Trophoblast cell (in vitro differentiated cells and primary cell): Measurements from ENCODE around the gene FBXL5.

Experiments used
- DNase-seq, 2 donors: peaks; one replicate each; pipeline ENCODE4 v3.0.0-alpha.2; 2016
- H2AFZ ChIP-seq: 2 replicates; pipeline ENCODE4 v1.6.1; 2013; ENCODE audit warnings: low read length, moderate library complexity, mild to moderate bottlenecking; ENCODE audit not compliant: insufficient read depth, poor library complexity
- H2AK5ac ChIP-seq: 2 replicates; pipeline ENCODE4 v1.6.1; 2013; ENCODE audit warnings: mild to moderate bottlenecking, low read length
- H2BK120ac ChIP-seq: 2 replicates; pipeline ENCODE4 v1.6.1; 2013; ENCODE audit warnings: low read length, mild to moderate bottlenecking, moderate library complexity; ENCODE audit not compliant: insufficient read depth, poor library complexity
- H2BK12ac ChIP-seq: 2 replicates; pipeline ENCODE4 v1.6.1; 2013; ENCODE audit warnings: mild to moderate bottlenecking, low read length, moderate library complexity
- H2BK5ac ChIP-seq: 2 replicates; pipeline ENCODE4 v1.6.1; 2013; ENCODE audit warnings: low read length, low read depth, moderate library complexity, mild to moderate bottlenecking; ENCODE audit not compliant: poor library complexity
- H3K14ac ChIP-seq: 2 replicates; pipeline ENCODE4 v1.6.1; 2013; ENCODE audit warnings: mild to moderate bottlenecking, low read length
- H3K18ac ChIP-seq: 2 replicates; pipeline ENCODE4 v1.6.1; 2013; ENCODE audit warnings: mild to moderate bottlenecking, low read length
- H3K23ac ChIP-seq: 2 replicates; pipeline ENCODE4 v1.6.1; 2013; ENCODE audit warnings: low read length
- H3K27ac ChIP-seq: 2 replicates; pipeline ENCODE4 v1.5.1; 2013; ENCODE audit warnings: low read depth, mild to moderate bottlenecking, inconsistent platforms, low read length, moderate library complexity
- H3K27me3 ChIP-seq: 2 replicates; pipeline ENCODE4 v1.6.1; 2013; ENCODE audit warnings: inconsistent platforms, mild to moderate bottlenecking, low read length, moderate library complexity; ENCODE audit not compliant: insufficient read depth
- H3K36me3 ChIP-seq, 2 experiments: 1 replicate in 1 of 2; 2 replicates in 1 of 2; pipeline ENCODE4 v1.6.1; 2013; ENCODE audit warnings: low read length in 2 of 2, mild to moderate bottlenecking in 2 of 2, moderate library complexity in 1 of 2; ENCODE audit not compliant: insufficient read depth in 2 of 2, control insufficient read depth in 1 of 2
- H3K4ac ChIP-seq: 2 replicates; pipeline ENCODE4 v1.6.1; 2013; ENCODE audit warnings: low read depth, mild to moderate bottlenecking, low read length, moderate library complexity
- H3K4me1 ChIP-seq, 2 experiments: 1 replicate in 1 of 2; 2 replicates in 1 of 2; pipeline ENCODE4 v1.6.1; 2013; ENCODE audit warnings: low read length in 2 of 2, mild to moderate bottlenecking in 2 of 2, moderate library complexity in 1 of 2; ENCODE audit not compliant: insufficient read depth in 2 of 2, control insufficient read depth in 1 of 2
- H3K4me2 ChIP-seq: 2 replicates; pipeline ENCODE4 v1.6.1; 2013; ENCODE audit warnings: inconsistent platforms, mild to moderate bottlenecking, low read length, moderate library complexity
- H3K4me3 ChIP-seq: 2 replicates; pipeline ENCODE4 v1.5.1; 2013; ENCODE audit warnings: mild to moderate bottlenecking, low read depth, low read length, inconsistent platforms
- H3K79me1 ChIP-seq: one replicate; pipeline ENCODE4 v1.6.1; 2013; ENCODE audit warnings: low read length
- H3K79me2 ChIP-seq: 2 replicates; pipeline ENCODE4 v1.6.1; 2013; ENCODE audit warnings: low read length, mild to moderate bottlenecking; ENCODE audit not compliant: control insufficient read depth, insufficient read depth, poor library complexity
- H3K9ac ChIP-seq: 2 replicates; pipeline ENCODE4 v1.6.1; 2013; ENCODE audit warnings: mild to moderate bottlenecking, low read length
- H3K9me3 ChIP-seq: 2 replicates; pipeline ENCODE4 v1.6.1; 2013; ENCODE audit warnings: low read depth, mild to moderate bottlenecking, control low read depth, inconsistent platforms, low read length; ENCODE audit not compliant: insufficient read depth
- H4K12ac ChIP-seq: 2 replicates; pipeline ENCODE4 v1.6.1; 2013; ENCODE audit warnings: low read depth, mild to moderate bottlenecking, low read length, moderate library complexity
- H4K8ac ChIP-seq: 2 replicates; pipeline ENCODE4 v1.6.1; 2013; ENCODE audit warnings: low read depth, mild to moderate bottlenecking, low read length, moderate library complexity
- H4K91ac ChIP-seq: one replicate; pipeline ENCODE4 v1.6.1; 2013; ENCODE audit warnings: low read depth, mild to moderate bottlenecking, low read length, moderate library complexity
- WGBS: extraction: QIAGEN DNeasy Blood & Tissue Kit; methylation state at CpG from one replicate; pipeline ENCODE4 v1.1.7; 2013; ENCODE audit warnings: missing lambda C conversion rate; ENCODE audit not compliant: insufficient read length, insufficient coverage; ENCODE audit errors: extremely low coverage; 5-methylcytosine and 5-hydroxymethylcytosine counted together

Gene FBXL5

GRCh38 chr4:15673337-15673736, 18.2 kb upstream of the FBXL5 start:
- Histone ChIP-seq H3K4me1 (peaks cover 0 to 4% of the 10 kb centered on the region in 2 experiments), H2AK5ac (no peak overlapping the region), H3K23ac (no peak overlapping the region), H3K36me3 (no peaks in the 10 kb centered on the region), H3K18ac (no peak overlapping the region), H4K8ac (no peak overlapping the region), H2BK5ac (no peak overlapping the region), H3K14ac (no peak overlapping the region), H3K27ac (no peak overlapping the region), H3K79me1 (no peaks in the 10 kb centered on the region), H3K79me2 (peaks cover 3% of the 10 kb centered on the region), H3K27me3 (no peaks in the 10 kb centered on the region), H3K9ac (no peak overlapping the region), H2AFZ (no peak overlapping the region), H4K12ac (peak overlapping the region; percentile 18), H3K4ac (peak overlapping the region; percentile 83), H3K4me3 (no peak overlapping the region), H4K91ac (no peak overlapping the region), H2BK12ac (no peak overlapping the region), H3K4me2 (no peak overlapping the region), H3K9me3 (no peaks in the 10 kb centered on the region), H2BK120ac (no peak overlapping the region)
- DNase-seq, result peak in 1 of 2 donors; percentile 52
- WGBS, result no CpG with 5 or more reads among the region's 1 CpG

GRCh38 chr4:15672101-15672500, 16.9 kb upstream of the FBXL5 start:
- WGBS, result no CpG with 5 or more reads among the region's 3 CpGs
- Histone ChIP-seq H3K27me3 (no peaks in the 10 kb centered on the region), H3K4ac (no peak overlapping the region)

GRCh38 chr4:15670576-15670975, 15.4 kb upstream of the FBXL5 start:
- Histone ChIP-seq H3K4me2 (no peak overlapping the region), H3K9me3 (no peaks in the 10 kb centered on the region), H3K18ac (no peak overlapping the region), H3K23ac (no peak overlapping the region), H3K27ac (no peak overlapping the region), H3K27me3 (no peaks in the 10 kb centered on the region), H2AK5ac (no peak overlapping the region), H3K36me3 (peaks cover 6% of the 10 kb centered on the region in 2 experiments), H2BK120ac (no peak overlapping the region), H3K79me1 (no peaks in the 10 kb centered on the region), H3K79me2 (peaks cover 2% of the 10 kb centered on the region), H3K4me1 (peaks cover 0 to 4% of the 10 kb centered on the region in 2 experiments), H3K14ac (no peak overlapping the region), H2BK5ac (no peak overlapping the region), H2AFZ (no peak overlapping the region), H3K9ac (no peak overlapping the region), H4K8ac (no peak overlapping the region), H3K4ac (no peak overlapping the region), H2BK12ac (no peak overlapping the region), H4K91ac (no peak overlapping the region), H4K12ac (no peak overlapping the region), H3K4me3 (no peak overlapping the region)
- peak in 1 of 2 donors; percentile 63 for DNase-seq
- no CpG with 5 or more reads among the region's 3 CpGs for WGBS

More at GRCh38 chr4:15672101-15672500, 16.9 kb upstream of the FBXL5 start:
- peak; percentile 68 to 93 for DNase-seq
- Histone ChIP-seq H3K4me2 (no peak overlapping the region), H3K23ac (no peak overlapping the region), H3K27ac (no peak overlapping the region), H2BK5ac (no peak overlapping the region), H3K9me3 (no peaks in the 10 kb centered on the region), H2AFZ (no peak overlapping the region), H2BK12ac (no peak overlapping the region), H4K91ac (no peak overlapping the region), H3K4me1 (no peaks in the 10 kb centered on the region), H3K14ac (no peak overlapping the region), H3K79me1 (no peaks in the 10 kb centered on the region), H2AK5ac (no peak overlapping the region), H4K8ac (no peak overlapping the region), H3K18ac (no peak overlapping the region), H3K9ac (no peak overlapping the region), H4K12ac (no peak overlapping the region), H3K4me3 (no peak overlapping the region), H3K36me3 (peaks cover 2% of the 10 kb centered on the region in 2 experiments), H3K79me2 (peaks cover 3% of the 10 kb centered on the region), H2BK120ac (no peak overlapping the region)

- H4K12ac ChIP-seq, result no peak overlapping the region
- no peak overlapping the region for H3K23ac ChIP-seq
- H3K27me3 ChIP-seq, result no peaks in the 10 kb centered on the region
- no peak overlapping the region for H3K9ac ChIP-seq
- H3K9me3 ChIP-seq, result no peaks in the 10 kb centered on the region
- H3K4me2 ChIP-seq, result no peak overlapping the region
- H2BK120ac ChIP-seq, result no peak overlapping the region
- no peak overlapping the region for H2BK12ac ChIP-seq
- no peak overlapping the region for H4K8ac ChIP-seq
- H2AFZ ChIP-seq, result no peak overlapping the region
- H3K18ac ChIP-seq, result no peak overlapping the region
- no peak overlapping the region for H3K4me3 ChIP-seq
- no peak overlapping the region for H4K91ac ChIP-seq
- H2BK5ac ChIP-seq, result no peak overlapping the region
- H3K27ac ChIP-seq, result no peak overlapping the region
- no peak overlapping the region for H3K4ac ChIP-seq
- H2AK5ac ChIP-seq, result no peak overlapping the region
- H3K14ac ChIP-seq, result no peak overlapping the region
- no peaks in the 10 kb centered on the region for H3K79me2 ChIP-seq
- peaks cover 0 to 4% of the 10 kb centered on the region in 2 experiments for H3K4me1 ChIP-seq
- H3K79me1 ChIP-seq, result no peaks in the 10 kb centered on the region
- H3K36me3 ChIP-seq, result peaks cover 6% of the 10 kb centered on the region in 2 experiments
- no CpG with 5 or more reads among the region's 1 CpG for WGBS
- peak; percentile 56 to 79 for DNase-seq
These were observed 13.6 kb upstream of the FBXL5 start for GRCh38 chr4:15668566-15669435.
